GM21423 (cell line): ENCODE data around the gene WAPL.

ENCODE experiments used
- ATAC-seq: cut with Tn5 transposase; IDR thresholded peaks from one replicate; pipeline ENCODE4 v1.9.1; 2021; ENCODE audit warnings: mild to moderate bottlenecking, moderate library complexity; ENCODE audit not compliant: unreplicated experiment

The WAPL gene

DNA sequence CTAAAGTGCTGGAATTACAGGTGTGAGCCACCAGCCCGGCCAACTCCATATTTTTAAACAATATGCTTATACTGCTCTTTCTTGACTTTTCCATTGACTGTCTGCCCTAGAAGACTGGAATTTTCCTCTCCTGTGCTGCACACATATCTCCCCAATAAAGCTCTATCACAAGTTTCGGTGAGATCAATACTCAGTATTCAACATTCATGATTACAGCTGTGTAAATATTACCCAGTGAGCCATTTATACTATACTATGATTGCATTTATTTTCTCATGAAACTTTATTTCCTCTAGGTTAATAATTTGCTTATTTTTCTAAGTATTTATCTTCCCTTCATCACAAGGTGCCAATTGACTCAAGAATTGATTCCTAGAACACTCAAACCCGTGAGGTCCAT lies 106.5 kb downstream of the WAPL start:
- ATAC-seq = no peak

DNA sequence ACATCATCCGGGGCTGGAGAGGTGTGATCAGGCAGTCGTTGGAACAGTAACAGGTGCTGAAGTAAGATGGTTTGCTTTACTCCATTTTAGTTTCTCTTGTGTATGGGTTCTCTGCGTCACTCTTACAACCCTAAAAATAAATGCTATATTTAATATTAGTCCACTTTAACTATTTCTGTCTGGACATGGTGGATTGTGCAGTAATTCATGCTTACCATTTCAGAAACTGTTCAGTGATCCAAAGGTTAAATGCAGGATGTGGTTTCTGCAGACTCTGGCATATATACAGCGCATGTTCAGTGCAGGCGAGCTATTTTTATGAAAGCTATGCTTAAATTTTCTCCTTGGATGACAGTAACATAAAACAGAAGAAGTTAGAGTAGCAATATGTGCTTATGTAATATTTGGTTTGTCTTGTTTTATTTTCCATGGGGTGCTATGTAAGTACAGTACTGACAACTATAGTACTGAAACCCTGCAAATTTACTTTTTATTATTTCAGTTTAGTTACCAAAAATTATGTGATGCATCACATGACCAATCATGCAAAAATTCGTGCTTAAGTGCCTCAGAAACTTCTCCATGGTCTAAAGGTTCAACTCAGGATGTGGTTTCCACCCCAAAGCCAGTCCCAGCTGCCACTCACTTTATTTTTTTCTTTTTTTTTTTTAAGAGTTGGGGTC lies 108.4 kb downstream of the WAPL start:
- peak; percentile 79 for ATAC-seq

DNA sequence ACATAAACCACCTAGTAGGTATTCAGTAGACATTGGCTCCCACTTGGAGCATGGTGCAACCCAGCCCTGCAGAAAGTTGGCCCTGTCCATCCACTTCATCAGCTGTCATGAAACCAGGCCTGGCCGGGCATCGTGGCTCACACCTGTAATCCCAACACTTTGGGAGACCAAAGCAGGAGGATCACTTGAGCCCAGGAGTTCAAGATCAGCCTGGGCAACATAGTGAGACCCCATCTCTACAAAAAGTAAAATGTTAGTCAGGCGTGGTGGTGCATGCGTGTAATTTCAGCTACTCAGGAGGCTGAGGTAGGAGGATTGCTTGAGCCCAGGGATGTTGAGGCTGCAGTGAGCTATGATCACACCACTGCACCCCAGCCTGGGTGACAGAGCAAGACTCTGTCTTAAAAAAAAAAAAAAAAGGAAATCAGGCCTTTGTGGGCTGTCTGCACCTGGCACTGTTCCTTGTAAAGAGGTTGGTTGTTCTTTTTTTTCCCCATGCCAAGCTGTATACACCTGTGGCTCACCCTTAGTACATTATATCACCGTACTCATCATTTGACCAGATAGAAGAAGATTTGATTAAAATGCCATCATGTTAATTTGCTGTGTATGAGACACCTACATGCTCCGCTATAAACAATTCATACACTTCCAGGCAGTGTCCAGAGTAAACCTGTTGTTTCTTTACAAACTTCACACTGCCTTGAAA lies 109.6 kb downstream of the WAPL start:
- no peak for ATAC-seq

DNA sequence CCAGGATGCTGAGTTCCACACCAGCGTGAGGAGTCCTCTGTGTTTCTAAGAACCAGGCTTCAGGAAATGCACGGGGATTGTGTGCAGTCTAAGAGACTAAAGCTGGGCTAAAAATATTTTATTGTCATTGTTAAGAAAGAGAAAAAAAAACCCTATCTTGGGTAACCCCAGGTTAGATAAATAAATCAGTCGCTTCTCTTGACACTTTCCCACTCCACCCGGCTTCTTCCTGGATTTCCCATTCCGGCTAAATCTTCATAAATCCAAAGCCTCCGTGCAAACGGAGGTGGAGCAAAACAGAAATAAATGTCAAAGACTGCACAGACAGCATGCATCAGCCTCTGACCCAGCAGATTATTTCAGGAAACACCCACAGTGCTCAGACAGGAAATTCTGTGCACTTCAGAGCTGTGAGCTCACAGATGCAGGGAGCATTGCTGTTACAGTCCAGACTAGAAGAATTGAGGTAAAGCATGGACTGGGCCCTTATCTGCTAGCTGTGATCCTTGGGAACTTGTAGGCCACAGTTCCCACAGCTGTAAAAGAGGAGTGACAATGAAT lies 110.2 kb downstream of the WAPL start:
- peak; percentile 43 for ATAC-seq

DNA sequence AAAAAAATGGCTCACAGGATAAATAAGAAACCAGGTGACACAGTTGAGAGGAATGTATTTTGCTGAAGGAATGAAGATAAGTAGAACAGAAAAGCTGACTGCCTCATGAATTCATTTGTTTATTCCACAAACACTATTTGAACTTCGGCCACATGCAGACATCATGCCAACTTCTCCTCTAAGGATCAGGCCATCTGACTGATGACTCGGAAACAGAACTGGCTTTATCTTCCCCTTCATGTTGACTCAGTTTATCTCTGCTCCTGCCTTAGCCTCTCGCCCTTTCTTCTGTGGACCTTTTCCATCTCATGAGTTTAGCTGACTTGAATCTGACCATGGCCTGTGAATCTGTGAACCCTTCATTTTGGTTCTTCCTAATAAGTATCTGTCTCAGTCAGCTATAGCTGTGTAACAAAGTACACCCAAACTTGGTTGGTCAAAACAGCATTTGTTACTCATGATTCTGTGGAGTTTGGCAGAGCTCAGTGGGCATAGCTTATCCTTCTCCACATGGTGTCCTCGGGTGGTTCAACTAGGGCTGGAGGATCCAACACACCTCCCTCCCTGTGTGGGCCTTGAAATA lies 111.0 kb downstream of the WAPL start:
- ATAC-seq = no peak

DNA sequence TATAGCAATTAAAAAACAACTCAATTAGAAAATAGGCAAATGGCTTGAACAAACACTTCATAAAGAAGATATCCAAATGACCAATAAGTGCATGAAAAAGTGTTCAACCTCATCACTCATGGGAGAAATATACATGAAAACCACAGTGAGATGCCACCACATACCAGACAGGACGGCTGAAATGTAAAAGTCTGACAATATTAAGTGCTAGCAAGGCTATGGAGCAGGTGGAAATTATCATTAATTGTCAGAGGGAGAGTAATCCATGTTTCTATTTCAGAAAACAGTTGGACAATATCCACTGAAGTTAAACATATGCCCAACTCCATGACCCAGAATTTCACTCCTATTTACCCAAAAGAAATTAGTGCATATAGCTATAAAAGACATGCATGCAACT lies 112.4 kb downstream of the WAPL start:
- ATAC-seq = no peak

DNA sequence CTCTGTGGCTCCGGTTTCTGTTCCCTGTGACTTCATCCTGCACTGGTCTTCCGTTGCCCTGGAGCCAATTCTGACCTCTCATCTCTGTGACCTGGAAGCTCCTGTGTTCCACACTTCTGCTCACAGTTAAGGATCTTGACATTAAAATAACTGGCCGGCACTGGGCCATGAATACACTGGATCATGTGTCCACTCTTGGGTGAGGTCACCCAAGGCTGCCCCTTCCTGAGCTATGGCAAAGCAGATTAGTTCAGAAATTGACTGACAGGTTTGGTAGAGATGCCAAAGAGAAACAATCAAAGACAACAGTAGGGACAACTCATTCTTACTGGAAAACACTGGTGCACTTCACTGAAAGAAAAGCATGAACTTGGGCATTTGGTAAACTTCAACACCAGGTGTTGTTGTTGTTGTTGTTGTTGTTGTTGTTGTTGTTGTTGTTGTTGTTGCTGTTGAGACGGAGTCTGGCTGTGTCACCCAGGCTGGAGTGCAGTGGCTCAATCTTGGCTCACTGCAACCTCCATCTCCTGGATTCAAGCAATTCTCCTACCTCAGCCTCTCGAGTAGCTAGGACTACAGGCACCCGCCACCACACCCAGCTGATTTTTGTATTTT lies 118.3 kb downstream of the WAPL start:
- no peak for ATAC-seq

DNA sequence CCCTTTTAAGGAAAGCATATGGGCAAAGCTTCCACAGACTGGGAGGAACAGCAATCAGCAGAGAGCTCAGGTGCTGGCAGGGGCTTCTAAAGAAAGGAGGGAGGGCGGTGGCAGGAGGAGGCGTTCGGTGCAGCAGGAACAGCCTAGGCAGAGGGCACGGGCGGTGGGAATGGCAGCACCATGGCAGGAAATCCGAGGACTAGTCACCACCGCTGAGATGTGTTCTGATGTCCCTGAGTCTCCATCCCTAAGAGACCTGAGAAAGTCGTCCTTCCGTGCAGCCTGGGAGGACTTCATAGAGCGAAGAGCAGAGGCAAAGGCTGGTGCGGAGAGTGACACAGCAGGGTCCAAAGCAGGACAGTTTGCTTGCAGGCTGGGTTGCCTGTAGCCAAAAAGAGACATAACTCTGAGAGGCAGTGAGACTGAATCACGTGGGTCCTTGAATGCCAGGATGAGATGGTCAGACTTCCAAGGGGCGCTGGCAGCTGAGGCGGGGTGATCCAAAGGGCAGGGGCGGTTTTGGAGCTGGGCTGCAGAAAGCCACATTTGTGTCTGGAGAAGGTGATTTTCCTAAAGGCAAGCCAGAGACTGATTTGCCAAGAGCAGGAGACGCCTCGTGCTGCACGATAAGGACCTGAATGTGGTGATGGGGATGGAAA lies 119.2 kb downstream of the WAPL start:
- no peak for ATAC-seq

DNA sequence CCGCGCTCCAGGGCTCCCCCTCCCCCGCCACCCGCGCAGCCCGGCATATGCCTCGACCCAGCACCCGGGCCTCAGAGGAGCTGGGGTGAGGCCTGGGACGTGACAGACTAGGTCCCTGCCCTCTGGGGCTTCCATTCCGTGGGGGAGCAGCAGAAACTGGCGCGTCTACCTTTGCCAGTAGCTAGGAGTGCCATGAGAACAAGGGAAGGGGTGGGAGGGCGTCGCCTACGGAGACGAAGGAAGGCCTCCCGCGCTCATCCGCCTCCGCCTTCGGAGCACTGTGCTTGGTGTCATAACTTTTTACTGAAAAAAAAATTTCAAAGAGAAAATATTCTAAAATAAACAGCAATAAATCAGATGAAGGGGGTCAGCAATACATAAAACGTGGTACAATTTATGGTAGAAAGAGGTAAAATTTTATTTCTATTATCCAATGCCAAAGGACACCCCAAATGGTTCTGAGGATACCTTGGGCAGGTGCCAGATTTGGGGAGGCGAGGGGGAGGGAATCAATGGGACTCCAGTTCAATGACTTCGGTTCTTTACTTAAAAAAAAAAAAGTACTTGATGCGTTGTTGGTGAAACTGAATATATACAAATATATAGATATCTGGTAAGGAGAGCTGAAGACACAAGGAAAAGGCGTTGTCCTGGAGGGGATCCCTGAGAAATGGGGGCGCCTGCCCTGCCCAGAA lies 119.9 kb downstream of the WAPL start:
- ATAC-seq = peak; percentile 3

DNA sequence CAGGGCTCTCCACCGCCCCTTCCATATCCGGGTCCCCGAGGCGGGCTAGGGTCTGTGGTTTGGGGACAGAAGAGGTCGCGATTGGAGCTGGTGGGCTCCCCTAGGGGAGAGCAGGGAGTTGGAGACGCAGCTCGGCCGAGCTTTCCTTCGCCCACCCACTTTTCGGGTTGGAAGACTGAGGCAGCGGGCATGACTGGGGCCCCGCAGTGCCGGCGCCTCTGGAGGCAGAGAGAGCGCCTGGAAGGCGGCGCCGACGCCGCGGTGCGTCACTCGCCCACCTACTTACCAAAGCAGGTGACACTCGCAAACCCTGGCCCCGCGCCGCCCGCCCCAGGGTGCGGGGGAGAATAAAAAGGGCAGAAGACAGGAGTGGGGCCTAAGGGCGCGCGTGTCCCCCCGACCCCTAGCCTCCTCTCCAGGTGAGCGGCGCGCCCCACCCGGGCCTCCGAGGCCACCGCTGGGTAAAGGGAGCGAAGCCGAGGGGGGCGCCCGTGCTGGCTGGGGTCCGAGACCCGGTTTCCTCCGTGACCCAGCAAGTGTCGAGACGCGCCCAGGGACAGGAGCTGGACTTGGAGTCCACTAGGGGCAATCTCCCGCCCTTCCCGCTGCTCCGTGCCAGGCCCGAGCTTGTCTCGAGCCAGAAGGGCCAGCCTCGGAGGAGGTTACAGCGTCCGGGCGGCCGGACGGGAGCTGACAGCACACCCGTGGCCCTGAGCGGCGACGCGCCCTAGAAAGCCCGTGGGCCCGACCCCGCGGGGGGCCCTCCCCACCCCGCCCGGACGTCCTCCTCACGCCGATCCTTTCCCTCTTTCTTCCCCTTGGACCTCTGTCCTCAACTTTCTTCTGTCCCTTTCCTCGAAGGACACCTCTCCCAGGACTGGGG lies 120.6 kb downstream of the WAPL start:
- peak; percentile 24 for ATAC-seq

DNA sequence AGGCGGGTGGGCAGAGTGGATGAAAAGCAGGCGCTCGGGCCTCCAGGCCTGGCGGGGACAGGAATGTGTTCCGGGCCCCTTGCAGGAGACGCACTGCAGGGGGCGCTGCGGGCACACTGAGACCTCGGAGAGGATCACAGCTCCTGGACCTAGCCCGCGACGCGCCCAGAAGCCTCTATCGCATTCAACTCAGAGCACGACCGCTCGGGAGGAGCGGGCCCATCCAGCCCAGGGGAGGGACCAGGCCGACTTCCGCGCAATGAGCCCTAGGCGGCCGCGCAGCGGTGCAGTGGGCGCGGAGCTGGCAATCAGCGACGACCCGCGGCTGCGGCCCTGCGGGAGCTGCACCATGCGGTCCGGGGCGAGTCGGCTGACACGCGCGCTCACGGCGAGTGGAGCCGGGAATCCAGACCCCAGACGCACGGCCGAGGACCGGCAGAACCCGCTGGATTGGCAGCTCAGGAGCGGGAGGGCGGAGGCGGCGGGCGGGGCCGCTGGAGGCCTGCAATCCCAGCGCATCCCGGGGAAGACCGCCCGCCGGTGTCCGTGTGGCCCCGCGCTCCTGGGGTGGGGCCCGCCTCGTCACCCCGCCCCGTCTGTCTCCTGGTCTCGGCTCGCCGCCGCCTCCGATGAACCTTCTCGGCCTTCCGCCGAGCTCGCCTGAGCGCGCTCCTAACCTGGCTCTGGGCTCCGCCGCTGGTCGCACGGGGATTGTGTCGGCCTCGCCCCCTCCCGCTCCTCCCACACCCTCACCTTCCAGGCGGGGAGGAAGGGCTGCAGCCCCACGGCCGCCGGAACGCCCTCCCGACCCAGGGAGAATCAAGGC lies 121.5 kb downstream of the WAPL start:
- ATAC-seq = peak; percentile 89

DNA sequence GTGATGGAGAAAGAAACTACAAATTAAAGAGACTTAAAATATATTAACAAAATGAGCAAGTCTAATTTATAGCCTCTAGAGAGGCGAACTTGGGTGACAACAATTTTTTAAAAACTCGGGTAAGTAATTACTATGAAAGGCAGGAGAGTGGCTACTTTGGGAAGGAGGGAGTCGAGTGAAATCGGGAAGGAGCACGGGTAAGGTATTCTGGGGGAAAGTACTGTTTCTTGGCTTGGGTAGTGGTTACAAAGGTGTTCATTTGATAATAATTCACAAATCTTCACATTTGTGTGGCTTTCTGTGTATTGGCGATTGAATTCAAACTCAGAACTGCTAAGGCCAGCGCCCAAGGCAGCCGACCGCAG lies 122.1 kb downstream of the WAPL start:
- no peak for ATAC-seq

DNA sequence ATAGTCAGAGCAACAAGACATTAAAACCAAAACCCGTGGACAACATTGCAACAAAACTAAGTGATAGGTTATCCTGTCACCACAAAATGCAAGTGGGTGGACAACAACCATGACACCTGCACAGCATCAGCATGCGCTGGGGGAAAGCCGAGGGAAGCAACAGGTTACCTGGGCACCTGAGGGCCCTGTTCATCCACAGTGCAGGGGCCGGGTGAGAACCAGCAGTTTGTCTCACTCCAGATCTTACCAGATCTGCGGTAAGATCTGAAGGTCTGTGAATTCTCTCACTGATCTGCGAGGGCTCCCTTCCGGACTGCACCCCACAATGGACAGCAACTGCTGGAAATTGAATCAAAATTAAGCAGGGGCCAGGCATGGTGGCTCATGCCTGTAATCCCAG lies 124.5 kb downstream of the WAPL start:
- ATAC-seq = no peak

DNA sequence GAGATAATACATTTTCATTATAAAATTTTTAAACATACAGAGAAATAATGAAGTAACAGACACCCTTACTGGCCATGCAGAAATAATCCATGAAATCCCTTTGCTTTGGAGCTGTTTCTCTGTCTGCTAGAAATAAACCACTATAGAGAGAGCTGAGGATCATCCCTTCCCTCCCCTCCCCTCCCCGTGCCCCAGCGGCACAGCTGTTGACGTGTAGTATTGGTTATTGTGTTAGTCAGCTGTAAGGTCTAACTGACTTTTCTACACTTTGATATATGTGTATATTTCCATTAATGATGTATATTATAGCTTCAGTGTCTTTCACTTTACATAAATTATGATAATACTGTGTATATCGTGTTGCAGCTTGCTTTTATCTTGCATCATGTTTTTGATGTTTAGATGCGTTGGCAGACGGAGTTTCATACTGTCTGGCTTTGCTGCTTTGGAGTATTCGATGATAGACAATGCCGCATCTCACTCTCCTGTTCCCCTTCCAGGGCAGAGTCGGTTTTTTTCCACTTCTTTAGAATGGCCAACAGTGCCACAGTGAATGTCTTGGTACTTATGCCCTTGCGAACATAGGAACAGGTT lies 127.6 kb downstream of the WAPL start:
- ATAC-seq = no peak

DNA sequence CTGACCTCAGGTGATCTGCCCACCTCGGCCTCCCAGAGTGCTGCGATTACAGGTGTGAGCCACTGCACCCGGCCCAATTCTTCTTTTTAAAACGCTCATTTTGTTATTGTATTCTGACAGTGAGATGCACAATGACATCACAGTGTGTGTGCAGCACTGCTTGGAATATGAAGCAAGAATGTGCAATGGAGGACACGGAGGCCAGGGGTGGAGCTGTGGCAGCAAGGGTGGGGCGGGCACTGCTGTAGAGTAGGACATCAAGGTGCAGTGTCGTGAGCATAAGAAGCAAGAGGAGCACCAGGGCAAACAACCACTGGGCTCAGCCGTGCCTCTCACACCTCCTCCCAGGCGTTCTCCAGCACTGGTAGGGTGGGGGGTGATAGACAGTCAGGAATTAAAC lies 128.2 kb downstream of the WAPL start:
- no peak for ATAC-seq

DNA sequence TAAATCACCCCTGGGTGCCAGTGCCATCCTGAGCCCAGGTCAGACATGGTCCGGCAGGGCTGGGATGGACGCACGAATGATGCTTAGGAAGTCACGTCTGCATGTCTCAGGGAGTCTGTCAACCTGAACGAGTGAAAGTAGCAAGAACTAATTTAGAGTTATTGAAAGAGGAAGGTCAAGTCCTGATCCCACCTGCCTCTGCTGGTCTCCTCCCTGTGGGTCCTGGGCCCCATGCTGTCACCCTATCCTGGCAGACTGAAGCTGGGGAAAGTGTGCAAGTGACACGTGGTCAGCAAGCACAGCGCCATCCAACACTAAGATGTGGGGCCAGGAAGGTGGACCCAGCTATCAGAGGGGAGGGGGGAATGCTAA lies 128.9 kb downstream of the WAPL start:
- peak; percentile 62 for ATAC-seq

DNA sequence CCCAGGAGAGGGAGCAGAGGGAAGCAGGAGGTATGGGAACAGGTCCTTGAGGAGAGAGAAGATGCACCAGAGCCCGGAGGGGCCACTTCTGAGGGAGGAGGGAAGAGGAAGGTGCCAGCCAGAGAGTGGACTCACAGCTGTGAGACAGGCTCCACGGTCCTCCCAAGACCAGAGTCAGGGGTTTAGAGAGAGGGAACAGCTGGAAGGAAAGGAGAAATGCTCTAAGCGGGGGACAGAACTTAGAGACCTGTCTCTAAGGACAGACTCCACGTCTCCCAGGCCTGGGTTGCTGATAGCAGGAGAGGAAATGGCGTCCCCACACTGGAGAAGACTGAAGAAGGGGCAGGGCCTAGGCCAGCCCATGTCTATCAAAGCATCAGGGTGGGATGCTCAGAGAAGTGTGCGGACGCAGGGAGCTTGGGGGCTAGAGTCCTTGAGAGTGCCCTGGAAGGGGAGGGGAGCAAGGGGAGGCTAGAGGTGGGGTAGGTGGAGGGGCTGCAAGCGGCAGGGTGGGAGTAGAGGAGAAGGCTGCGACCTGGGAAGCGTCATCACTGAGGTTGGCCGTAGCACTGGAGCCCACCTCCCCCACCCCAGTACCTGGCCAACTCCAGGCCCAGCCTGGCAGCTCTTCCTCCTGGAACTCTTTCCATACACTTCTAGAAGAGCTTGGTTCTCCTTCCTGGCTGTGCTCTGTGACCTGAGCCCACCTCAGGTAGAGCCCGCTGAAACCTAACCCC lies 129.4 kb downstream of the WAPL start:
- ATAC-seq = no peak
